ENCODE data around the gene ALOX5. TPM values are rescaled to one million over a fixed set of nuclear protein-coding genes. Genes with fewer than 3 reads are reported as not detected.
A peak's percentile ranks its signal among the peaks of the same experiment; 100 is the strongest.

Gene ALOX5
- total RNA-seq, 4 donors from 2014 or later = 13.7 to 46.4 (median 17.9) TPM

DNA sequence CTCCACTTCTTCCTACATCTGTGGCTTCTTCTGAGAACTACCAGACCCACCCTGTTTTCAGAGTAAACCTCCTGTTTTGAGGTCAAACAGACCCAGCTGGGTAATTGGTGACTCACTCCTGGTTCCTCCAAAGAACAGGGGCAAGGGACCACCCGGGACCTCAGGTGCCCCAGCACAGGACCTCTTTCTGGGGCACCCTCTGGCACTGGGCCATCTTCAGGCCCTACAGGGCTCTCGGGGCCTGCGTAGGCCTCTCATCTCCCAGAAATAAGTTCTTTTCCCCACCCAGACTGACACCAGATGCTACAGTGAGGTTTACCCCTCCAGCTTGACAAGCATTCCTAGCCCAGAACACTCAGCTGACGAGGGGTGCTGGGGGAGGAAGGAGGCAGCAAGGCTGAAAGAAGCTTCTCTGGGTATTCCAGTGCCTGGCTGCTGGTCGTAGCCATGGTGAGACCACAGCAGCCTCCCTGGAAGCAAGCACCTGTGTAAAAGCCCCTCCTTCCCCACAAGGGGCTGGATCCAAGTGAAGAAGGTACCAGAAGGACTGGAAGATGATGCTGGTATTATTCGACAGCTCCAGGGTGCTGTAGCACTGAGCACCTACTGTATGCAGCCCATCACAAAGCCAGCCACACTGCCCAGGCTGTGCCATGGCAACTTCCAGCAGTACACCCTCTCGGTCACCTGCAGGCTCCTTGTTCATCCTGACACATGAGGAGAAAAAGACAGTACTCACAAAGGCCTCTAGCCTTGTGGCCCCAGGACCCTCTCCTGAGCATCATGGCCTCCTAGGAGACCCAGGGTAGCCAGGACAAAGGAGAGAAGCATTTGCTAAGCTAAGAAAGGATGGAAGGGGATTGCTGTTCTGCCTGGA, 47.4 kb downstream of the ALOX5 start:
- Histone ChIP-seq H3K4me3 (no peak overlapping the region), H3K36me3 (no peaks in the 10 kb centered on the region), H3K27ac (peak overlapping the region in 3 of 4 donors; percentile 87 to 91 (median 89)), H3K27me3 (no peaks in the 10 kb centered on the region), H3K9me3 (no peaks in the 10 kb centered on the region), H3K4me1 (peaks cover 0 to 47% (median 26%) of the 10 kb centered on the region in 3 donors)
- no peak for ATAC-seq
- TF ChIP-seq, protein P1, sequence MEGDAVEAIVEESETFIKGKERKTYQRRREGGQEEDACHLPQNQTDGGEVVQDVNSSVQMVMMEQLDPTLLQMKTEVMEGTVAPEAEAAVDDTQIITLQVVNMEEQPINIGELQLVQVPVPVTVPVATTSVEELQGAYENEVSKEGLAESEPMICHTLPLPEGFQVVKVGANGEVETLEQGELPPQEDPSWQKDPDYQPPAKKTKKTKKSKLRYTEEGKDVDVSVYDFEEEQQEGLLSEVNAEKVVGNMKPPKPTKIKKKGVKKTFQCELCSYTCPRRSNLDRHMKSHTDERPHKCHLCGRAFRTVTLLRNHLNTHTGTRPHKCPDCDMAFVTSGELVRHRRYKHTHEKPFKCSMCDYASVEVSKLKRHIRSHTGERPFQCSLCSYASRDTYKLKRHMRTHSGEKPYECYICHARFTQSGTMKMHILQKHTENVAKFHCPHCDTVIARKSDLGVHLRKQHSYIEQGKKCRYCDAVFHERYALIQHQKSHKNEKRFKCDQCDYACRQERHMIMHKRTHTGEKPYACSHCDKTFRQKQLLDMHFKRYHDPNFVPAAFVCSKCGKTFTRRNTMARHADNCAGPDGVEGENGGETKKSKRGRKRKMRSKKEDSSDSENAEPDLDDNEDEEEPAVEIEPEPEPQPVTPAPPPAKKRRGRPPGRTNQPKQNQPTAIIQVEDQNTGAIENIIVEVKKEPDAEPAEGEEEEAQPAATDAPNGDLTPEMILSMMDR (IDR thresholded peaks at IDR 0.05) = no peak
- TF ChIP-seq POLR2A (IDR thresholded peaks at IDR 0.05) = no peak
- no peak for TF ChIP-seq EP300 (IDR thresholded peaks at IDR 0.05)
- TF ChIP-seq POLR2AphosphoS5 (IDR thresholded peaks at IDR 0.05) = no peak
- WGBS, 2 donors (ENCODE audit: low coverage in 1 of 2) = 60 to 75% methylated on average over 1 to 2 of the region's 7 CpGs

DNA sequence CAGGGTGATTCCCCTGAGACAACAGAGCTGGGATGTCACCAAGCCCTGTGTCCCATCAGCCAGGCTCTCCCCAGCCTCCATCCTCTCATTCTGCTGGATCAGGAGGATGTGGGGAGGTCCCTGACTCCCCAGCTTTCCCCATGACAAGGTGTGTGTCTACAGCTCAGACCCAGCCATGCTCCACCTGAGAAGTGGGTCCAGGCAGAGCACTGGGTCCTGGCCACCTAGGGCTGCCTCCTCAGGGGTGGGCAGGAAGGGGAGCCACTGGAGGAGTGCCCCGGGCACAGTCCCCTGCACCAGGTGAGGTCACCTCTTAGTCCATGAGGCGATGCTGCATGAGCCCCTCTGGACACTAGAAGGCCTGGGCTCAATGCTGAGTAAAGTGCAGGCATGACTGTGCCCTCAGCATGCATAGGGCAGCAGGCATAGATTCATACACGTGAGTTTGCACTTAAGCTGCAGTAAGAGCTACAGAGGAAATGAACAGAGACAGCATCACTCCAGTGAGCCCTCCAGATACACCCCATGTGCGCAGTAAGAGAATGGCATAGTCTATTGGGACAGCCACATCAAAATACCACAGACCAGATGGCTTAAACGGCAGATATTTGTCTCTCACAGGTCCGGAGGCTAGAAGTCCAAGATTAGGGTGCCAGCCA, 48.3 kb downstream of the ALOX5 start:
- TF ChIP-seq POLR2AphosphoS5 (IDR thresholded peaks at IDR 0.05) = no peak
- TF ChIP-seq, protein P1 (IDR thresholded peaks at IDR 0.05) = no peak
- no peak for TF ChIP-seq EP300 (IDR thresholded peaks at IDR 0.05)
- TF ChIP-seq POLR2A (IDR thresholded peaks at IDR 0.05) = no peak

DNA sequence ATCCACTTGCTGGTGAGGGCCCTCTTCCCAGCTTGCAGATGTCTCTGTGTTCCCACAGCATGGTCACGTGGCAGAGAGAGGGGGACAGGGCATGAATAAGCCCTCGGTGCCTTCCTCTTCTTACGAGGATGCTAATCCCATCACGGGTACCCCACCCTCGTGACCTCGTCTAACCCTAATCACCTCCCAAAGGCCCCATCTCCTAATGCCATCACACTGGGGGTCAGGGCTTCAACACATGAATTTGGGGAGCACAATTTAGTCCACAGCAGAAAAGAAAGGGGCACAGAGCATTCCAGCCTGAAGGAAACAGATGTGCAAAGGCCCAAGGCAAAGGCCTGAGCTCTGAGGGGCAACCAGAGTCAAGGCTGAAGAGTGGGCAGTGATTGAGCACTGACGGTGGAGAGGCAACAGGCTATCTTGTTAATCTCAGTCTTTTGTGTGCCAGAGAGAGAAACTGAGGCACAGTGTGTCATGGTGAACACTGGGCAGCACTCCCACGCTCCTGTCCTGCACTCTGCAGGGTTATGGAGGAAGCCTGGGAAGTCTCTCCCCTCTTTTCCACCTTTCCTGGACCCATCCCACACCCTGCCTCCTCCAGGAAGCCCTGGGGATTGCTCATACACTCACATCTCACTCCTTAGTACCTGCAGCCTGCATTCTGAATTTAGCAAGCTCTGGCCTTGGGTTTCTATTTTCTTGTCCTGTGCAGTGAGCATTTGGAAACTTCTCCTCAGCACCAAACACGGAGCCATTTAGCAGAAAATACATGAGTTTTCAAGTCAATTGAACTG, 49.0 kb downstream of the ALOX5 start:
- peaks cover 0 to 49% (median 25%) of the 10 kb centered on the region in 3 donors for H3K4me1 ChIP-seq
- H3K4me3 ChIP-seq = no peak overlapping the region
- no peak for ATAC-seq
- no peaks in the 10 kb centered on the region for H3K9me3 ChIP-seq
- no peak overlapping the region for H3K27ac ChIP-seq
- peaks cover 13% of the 10 kb centered on the region for H3K27me3 ChIP-seq
- TF ChIP-seq POLR2A (IDR thresholded peaks at IDR 0.05) = no peak
- no peak for TF ChIP-seq POLR2AphosphoS5 (IDR thresholded peaks at IDR 0.05)
- no peak for TF ChIP-seq EP300 (IDR thresholded peaks at IDR 0.05)
- 83 to 100% methylated on average over 2 to 4 of the region's 9 CpGs for WGBS, 2 donors (ENCODE audit: low coverage in 1 of 2)
- H3K36me3 ChIP-seq = no peaks in the 10 kb centered on the region

More for the DNA sequence above, 48.3 kb downstream of the ALOX5 start:
- ATAC-seq = no peak
- H3K36me3 ChIP-seq = no peaks in the 10 kb centered on the region
- no peak overlapping the region for H3K4me3 ChIP-seq
- 52 to 80% methylated on average over 2 of the region's 6 CpGs for WGBS, 2 donors (ENCODE audit: low coverage in 1 of 2)
- H3K27me3 ChIP-seq = peaks cover 5% of the 10 kb centered on the region
- no peak overlapping the region for H3K27ac ChIP-seq
- H3K9me3 ChIP-seq = no peaks in the 10 kb centered on the region
- H3K4me1 ChIP-seq = peaks cover 0 to 48% (median 26%) of the 10 kb centered on the region in 3 donors

DNA sequence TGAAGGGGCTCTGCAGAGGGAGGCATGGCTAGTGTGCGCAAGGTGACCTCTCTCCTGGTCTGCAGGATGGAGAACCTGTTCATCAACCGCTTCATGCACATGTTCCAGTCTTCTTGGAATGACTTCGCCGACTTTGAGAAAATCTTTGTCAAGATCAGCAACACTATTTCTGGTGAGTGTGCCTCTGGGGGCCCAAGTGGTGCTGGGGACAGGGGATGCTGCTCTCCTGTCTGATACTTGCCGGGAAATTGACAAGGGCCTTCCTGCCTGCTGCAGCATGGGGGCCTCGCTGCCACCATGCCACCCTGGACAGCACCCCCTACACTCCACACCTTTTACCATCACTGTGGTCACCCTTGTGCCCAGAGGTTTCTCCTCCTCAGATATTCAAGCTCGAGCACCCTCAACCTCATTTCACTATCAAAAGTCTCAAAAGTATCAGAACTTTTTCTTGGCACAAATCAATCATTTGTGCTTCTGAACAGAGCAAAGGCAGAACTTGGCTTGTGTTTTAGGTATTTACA, 50.0 kb downstream of the ALOX5 start:
- no peak for ATAC-seq
- TF ChIP-seq, protein P1 (IDR thresholded peaks at IDR 0.05) = no peak
- TF ChIP-seq POLR2A (IDR thresholded peaks at IDR 0.05) = no peak
- TF ChIP-seq POLR2AphosphoS5 (IDR thresholded peaks at IDR 0.05) = no peak
- no peak for TF ChIP-seq EP300 (IDR thresholded peaks at IDR 0.05)
- no peaks in the 10 kb centered on the region for H3K36me3 ChIP-seq
- H3K4me1 ChIP-seq = peaks cover 0 to 43% (median 20%) of the 10 kb centered on the region in 3 donors
- no peaks in the 10 kb centered on the region for H3K9me3 ChIP-seq
- H3K4me3 ChIP-seq = no peak overlapping the region
- 90 to 100% methylated on average over 2 to 4 of the region's 7 CpGs for WGBS, 2 donors (ENCODE audit: low coverage in 1 of 2)
- H3K27ac ChIP-seq = no peak overlapping the region
- H3K27me3 ChIP-seq = peaks cover 22% of the 10 kb centered on the region
